Stimulated activated CD8-positive, alpha-beta memory T cell treated with anti-CD3 and anti-CD28 coated beads, Interleukin-2, amount 100 ng/mL, for 1 hour (primary cell): Measurements from ENCODE around the gene TRAPPC10.

ENCODE experiments used
- DNase-seq, 2 donors: peaks; one replicate each; pipeline ENCODE4 v3.0.0-alpha.2; 2020; ENCODE audit warnings: low read depth in 2 of 2

Gene TRAPPC10

GRCh38 chr21:44002511-44002910 is 9.6 kb upstream of the TRAPPC10 start:
- DNase-seq = no peak

GRCh38 chr21:44003307-44003966 is 8.7 kb upstream of the TRAPPC10 start:
- no peak for DNase-seq

GRCh38 chr21:44005071-44005470 is 7.0 kb upstream of the TRAPPC10 start:
- no peak for DNase-seq

DNA sequence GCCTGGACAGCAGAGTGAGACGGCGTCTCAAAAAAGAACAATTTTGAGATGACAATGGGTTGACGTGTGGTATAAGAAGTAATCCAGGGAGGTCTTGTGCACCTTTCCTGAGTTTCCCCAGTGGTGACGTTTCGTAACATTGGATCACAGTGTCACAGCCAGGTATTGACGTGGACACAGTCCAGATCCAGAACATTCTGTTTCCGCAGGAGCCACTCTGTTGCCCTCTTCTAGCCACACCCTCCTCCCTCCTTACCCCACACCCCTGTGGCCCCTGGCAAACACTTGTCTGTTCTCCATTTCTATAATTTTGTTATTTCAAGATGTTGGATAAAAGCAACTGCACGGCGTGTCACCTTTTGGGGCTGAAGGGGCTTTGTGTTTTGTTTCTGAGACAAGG is 6.5 kb upstream of the TRAPPC10 start:
- no peak for DNase-seq

- no peak for DNase-seq
These were observed 6.0 kb upstream of the TRAPPC10 start for GRCh38 chr21:44006017-44006619.

GRCh38 chr21:44006656-44007055 is 5.5 kb upstream of the TRAPPC10 start:
- no peak for DNase-seq

DNA sequence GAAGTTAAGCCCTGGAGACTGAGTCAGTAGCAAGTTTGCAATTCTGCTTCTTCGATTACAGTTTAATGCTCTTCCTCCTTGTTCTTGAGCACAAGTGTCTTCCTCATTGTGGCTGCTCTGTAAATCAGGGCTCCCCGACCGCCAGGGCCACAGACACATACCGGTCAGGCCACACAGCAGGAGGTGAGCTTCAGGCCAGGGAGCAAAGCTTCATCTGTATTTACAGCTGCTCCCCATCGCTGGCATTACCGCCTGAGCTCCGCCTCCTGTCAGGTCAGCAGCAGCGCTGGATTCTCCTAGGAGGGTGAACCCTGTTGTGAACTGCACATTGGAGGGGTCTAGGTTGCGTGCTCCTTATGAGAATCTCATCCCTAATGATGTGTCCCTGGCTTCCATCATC is 1.7 kb upstream of the TRAPPC10 start:
- DNase-seq = no peak

DNA sequence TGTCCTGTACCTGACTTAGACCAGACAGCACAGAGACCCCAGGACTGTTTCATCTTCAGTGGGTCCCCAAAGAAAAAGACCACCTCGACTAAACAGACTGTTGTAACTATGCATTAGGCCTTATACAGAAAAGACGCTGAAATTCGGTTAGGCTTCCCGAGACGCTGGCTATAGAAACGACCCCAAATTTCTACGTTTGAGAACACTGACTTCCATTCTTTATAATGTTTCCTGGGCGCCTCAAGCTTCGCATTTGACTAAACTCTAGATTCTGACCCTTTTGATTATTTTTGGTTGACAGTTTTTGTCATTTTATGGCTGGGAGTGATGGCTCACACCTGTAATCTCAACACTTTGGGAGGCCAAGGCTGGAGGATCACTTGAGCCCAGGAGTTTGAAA is 986 bp upstream of the TRAPPC10 start:
- no peak for DNase-seq

- DNase-seq = peak; percentile 66 to 69
These were observed 618 bp downstream of the TRAPPC10 start for GRCh38 chr21:44012474-44013379.

- no peak for DNase-seq
These were observed 1.4 kb downstream of the TRAPPC10 start for GRCh38 chr21:44013380-44014088.

DNA sequence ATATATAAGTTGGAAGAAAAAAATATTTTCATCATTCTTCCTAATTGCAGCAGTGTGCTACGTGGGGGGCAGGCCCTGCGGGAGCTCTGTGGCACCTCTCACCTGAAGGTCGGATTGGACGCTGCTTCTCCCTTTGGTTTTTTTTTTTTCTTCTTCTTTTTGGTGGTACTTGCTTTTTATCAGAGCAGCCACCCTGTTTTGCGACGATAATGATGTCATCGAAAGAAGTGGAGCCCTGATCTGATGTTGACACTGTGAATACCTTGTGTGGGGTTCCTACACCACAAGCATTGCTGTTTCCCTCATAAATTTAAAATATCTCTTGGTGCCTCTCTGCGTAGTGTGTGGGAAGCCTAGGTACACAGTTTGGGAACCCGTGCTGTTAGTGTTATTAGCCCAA is 5.5 kb downstream of the TRAPPC10 start:
- DNase-seq = no peak

DNA sequence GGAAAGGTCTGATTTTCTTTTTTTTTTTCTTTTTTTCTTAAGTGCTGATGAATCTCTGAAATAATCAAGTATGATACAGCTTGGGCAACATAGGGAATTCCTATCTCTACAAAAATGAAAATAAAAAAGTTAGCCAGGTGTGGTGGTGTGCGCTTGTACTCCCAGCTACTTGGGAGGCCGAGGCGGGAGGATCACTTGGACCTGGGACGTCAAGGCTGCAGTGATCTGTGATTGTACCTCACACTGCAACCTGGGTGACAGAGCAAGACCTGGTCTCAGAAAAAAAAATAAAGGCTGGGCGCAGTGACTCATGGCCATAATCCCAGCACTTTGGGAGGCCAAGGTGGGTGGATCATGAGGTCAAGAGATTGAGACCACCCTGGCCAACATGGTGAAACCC is 6.0 kb downstream of the TRAPPC10 start:
- DNase-seq = no peak

DNA sequence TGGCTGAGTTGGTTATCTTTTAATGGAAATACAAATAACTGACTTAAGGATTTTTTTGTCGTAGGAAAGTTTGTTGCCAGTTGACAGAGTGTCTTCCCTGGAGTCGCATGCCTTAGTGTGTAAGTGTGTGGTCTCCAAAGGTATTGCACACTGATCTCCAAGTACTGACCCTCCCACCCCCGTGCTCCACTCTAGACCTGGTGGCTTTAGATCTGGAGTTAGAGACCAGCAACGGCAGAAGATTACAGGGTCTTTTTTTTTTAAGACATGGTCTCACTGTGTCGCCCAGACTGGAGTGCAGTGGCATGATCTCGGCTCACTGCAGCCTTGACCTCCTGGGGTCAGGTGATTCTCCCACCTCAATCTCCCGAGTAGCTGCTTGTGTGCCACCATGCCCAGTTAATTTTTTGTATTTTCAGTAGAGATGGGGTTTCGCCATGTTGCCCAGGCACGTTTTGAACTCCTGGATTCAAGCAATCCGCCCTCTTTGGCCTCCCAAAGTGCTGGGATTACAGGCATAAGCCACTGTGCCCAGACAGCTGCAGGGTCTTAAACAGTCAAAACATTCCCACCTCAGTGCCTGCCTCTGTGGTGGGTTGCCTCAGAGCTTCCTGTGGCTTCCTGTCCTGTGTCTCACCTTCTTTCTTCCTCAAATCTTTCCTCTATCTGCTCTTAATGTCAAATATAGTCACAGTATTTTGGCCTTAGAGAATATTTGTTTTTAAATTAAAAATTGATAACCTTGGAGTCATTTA is 6.9 kb downstream of the TRAPPC10 start:
- no peak for DNase-seq

DNA sequence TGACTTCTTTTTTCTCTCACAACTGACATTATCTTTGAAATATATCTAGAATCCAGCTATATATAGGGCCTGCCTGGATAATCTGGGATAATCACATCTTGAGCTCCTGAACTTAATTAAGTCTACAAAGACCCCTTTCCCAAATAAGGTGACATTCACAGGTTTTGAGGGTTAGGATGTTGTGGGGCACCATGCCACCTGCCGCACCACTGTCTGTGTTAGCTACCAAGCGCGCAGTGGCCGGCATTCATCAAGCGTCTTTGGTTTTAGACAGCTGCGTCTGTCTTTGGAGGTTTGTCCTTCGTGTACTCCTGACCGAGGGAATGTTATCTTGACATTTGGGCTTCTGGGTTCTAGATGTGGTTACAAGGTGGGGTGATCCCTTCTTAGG is 7.5 kb downstream of the TRAPPC10 start:
- DNase-seq = no peak

DNA sequence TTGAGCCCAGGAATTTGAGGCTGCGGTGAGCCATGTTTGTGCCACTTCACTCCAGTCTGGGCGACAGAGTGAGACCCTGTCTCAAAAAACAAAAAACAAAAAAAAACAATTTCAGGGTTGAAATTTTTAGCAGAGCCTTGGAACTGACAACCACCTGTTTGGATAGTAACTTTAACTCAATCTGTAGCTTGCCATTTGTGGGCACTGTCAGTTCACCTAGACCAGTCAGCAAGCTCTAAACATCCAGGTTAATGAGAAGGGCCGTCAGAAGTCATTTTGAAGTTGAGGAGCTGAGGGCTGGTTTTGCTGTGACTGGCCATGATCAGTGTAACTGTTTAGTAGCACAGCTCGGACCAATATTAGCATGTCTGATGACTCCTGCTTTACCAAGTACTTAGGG is 8.4 kb downstream of the TRAPPC10 start:
- DNase-seq = no peak

DNA sequence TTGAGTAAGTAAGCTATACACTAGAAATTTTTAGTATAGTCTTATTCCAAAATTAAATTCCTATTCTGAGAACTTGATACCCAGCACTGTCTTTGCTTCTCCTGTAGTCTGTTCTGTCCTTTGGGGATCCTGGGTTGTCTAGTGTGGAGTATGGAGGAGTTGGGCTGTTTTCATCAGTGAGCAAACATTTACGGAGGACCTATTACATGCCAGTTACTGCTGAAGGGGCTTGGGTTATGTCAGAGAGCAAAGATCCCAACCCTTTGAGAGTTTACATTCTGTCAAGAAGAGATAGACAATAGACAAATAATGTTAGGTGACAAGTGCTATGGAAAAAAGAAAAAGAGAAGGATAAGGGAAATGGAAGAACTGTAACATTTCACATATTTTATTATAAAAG is 9.0 kb downstream of the TRAPPC10 start:
- DNase-seq = no peak

DNA sequence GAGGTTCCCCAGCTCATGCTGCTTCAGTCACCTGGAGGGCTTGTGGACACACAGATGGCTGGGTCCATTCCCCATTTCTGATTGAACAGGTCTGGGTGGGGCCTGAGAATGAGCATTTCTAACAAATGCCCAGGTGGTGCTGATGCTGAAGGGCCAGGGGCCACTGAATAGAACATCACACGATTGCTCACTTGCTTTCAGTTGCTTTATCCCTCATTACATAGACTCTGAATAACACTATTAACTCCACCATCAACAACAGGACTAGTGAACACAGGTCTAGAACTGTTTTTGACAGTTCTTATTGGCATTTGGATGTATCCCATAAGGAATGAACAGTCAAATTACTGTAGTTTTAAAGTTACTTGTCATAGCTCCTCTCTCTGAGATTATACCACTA is 12.1 kb downstream of the TRAPPC10 start:
- DNase-seq = no peak

- no peak for DNase-seq
These were observed 12.8 kb downstream of the TRAPPC10 start for GRCh38 chr21:44024887-44025353.

DNA sequence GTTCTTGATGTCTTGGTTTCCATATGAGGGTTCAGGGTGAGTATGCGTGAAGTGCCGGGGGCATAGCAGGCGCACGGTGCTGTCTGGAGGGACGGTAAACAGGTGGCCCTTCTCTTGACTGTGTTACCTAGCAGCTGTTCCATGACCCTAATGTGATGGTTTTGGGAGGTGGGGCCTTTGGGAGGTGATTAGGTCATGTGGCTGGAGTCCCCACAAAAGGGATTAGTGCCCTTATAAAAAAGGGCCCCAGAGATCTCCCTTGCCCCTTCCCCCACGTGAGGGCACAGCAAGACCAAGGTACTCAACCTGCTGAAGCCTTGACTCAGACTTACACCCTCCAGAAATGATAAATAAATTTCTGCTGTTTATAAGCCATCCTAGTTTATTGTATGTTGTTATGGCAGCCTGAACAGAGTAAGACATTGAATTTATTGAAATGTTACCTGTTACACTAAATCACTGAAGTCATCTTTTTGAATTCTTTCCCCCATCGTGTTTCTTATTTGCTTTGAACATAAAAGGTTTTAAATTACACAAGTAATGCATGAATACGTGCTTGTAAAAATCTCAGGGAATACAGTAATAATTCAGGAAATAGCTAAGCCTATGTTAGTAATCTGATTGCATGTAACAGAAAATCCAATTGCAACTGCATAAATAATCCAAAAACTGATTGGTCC is 15.6 kb downstream of the TRAPPC10 start:
- no peak for DNase-seq

GRCh38 chr21:44028287-44028659 is 16.2 kb downstream of the TRAPPC10 start:
- DNase-seq = no peak
